ENCODE measurements around the gene OR1D5.

Gene OR1D5

GRCh38 chr17:3026125-3026855 is 37.1 kb downstream of the OR1D5 start:
- in situ Hi-C loops (cut with MboI; ENCODE audit: low pct_unique_long_range_greater_than_20kb, low sequenced_read_pairs, unreplicated experiment) = loop anchor here (25.0 kb wide), 1 partner anchor 636 kb away; the partner anchor contains the start of genes EMC6 and TAX1BP3
- TF ChIP-seq CTCF (IDR thresholded peaks at IDR 0.05; ENCODE audit: extremely low read depth, insufficient read depth, missing control alignments) = no peak
- DNase-seq (ENCODE audit: low spot score) = no peak

GRCh38 chr17:3025421-3026124 is 37.8 kb downstream of the OR1D5 start:
- in situ Hi-C loops (cut with MboI; ENCODE audit: low pct_unique_long_range_greater_than_20kb, low sequenced_read_pairs, unreplicated experiment) = loop anchor here (25.0 kb wide), 1 partner anchor 637 kb away; the partner anchor contains the start of genes EMC6 and TAX1BP3
- DNase-seq (ENCODE audit: low spot score) = no peak

GRCh38 chr17:3024346-3024745 is 39.1 kb downstream of the OR1D5 start:
- TF ChIP-seq CTCF (IDR thresholded peaks at IDR 0.05; ENCODE audit: extremely low read depth, insufficient read depth, missing control alignments) = no peak
- no peak for DNase-seq (ENCODE audit: low spot score)
- in situ Hi-C loops (cut with MboI; ENCODE audit: low pct_unique_long_range_greater_than_20kb, low sequenced_read_pairs, unreplicated experiment) = no loop called here

More at GRCh38 chr17:3025421-3026124, 37.8 kb downstream of the OR1D5 start:
- TF ChIP-seq CTCF (IDR thresholded peaks at IDR 0.05; ENCODE audit: extremely low read depth, insufficient read depth, missing control alignments) = no peak

- TF ChIP-seq CTCF (IDR thresholded peaks at IDR 0.05; ENCODE audit: extremely low read depth, insufficient read depth, missing control alignments) = no peak
- in situ Hi-C loops (cut with MboI; ENCODE audit: low pct_unique_long_range_greater_than_20kb, low sequenced_read_pairs, unreplicated experiment) = no loop called here
- no peak for DNase-seq (ENCODE audit: low spot score)
Observed at GRCh38 chr17:3022197-3022596, 41.2 kb downstream of the OR1D5 start.

- TF ChIP-seq CTCF (IDR thresholded peaks at IDR 0.05; ENCODE audit: extremely low read depth, insufficient read depth, missing control alignments) = no peak
- in situ Hi-C loops (cut with MboI; ENCODE audit: low pct_unique_long_range_greater_than_20kb, low sequenced_read_pairs, unreplicated experiment) = no loop called here
- no peak for DNase-seq (ENCODE audit: low spot score)
Observed at GRCh38 chr17:3020381-3020780, 43.0 kb downstream of the OR1D5 start.

- no peak for TF ChIP-seq CTCF (IDR thresholded peaks at IDR 0.05; ENCODE audit: extremely low read depth, insufficient read depth, missing control alignments)
- in situ Hi-C loops (cut with MboI; ENCODE audit: low pct_unique_long_range_greater_than_20kb, low sequenced_read_pairs, unreplicated experiment) = loop anchor here (10.0 kb wide), 1 partner anchor 185 kb away; no protein-coding TSS in a partner anchor
- no peak for DNase-seq (ENCODE audit: low spot score)
Observed at GRCh38 chr17:3019761-3020160, 43.6 kb downstream of the OR1D5 start.

Measured in GM13977 (cell line).